ENCODE measurements around the gene APLP1. TPM values are rescaled to one million over a fixed set of nuclear protein-coding genes. Genes with fewer than 3 reads are reported as not detected.

APLP1 gene
- total RNA-seq, 1 experiment from 2014 or later: 15.5 TPM

DNA sequence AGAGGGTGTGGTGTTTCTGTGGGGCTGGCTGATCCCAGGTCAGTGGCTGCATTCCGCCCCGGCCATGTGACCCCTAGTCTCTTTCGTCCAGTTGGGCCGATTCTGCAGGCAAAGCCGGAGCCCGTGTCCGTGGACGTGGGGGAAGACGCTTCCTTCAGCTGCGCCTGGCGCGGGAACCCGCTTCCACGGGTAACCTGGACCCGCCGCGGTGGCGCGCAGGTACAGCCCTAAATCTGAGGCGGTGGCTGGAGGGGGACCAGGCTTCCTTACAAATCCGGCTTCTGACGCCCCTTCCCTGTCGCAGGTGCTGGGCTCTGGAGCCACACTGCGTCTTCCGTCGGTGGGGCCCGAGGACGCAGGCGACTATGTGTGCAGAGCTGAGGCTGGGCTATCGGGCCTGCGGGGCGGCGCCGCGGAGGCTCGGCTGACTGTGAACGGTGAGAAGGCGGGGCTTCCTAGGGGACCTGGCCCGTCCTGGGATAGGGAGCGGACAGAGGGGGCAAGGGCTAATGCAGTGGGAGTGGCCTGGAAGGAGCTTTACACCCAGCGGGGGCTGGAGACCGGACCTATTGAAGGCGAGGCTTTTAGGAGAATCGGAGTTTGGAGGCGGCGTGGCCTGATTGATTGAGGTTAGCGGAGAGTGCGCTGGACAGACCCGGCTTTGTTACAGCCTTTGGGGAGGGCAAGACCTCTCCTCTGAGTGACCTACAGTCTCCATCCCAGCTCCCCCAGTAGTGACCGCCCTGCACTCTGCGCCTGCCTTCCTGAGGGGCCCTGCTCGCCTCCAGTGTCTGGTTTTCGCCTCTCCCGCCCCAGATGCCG lies 7.3 kb upstream of the APLP1 start (continued):
- TF ChIP-seq OVOL2 (CRISPR knock-in tag; IDR thresholded peaks at IDR 0.05; ENCODE audit: borderline replicate concordance) (no peak), HMGA2 (CRISPR knock-in tag; IDR thresholded peaks at IDR 0.05) (no peak), KAT7 (CRISPR knock-in tag; IDR thresholded peaks at IDR 0.05; ENCODE audit: borderline replicate concordance) (no peak), ZNF121 (CRISPR knock-in tag; IDR thresholded peaks at IDR 0.05) (no peak)
- TF ChIP-seq, protein P1, sequence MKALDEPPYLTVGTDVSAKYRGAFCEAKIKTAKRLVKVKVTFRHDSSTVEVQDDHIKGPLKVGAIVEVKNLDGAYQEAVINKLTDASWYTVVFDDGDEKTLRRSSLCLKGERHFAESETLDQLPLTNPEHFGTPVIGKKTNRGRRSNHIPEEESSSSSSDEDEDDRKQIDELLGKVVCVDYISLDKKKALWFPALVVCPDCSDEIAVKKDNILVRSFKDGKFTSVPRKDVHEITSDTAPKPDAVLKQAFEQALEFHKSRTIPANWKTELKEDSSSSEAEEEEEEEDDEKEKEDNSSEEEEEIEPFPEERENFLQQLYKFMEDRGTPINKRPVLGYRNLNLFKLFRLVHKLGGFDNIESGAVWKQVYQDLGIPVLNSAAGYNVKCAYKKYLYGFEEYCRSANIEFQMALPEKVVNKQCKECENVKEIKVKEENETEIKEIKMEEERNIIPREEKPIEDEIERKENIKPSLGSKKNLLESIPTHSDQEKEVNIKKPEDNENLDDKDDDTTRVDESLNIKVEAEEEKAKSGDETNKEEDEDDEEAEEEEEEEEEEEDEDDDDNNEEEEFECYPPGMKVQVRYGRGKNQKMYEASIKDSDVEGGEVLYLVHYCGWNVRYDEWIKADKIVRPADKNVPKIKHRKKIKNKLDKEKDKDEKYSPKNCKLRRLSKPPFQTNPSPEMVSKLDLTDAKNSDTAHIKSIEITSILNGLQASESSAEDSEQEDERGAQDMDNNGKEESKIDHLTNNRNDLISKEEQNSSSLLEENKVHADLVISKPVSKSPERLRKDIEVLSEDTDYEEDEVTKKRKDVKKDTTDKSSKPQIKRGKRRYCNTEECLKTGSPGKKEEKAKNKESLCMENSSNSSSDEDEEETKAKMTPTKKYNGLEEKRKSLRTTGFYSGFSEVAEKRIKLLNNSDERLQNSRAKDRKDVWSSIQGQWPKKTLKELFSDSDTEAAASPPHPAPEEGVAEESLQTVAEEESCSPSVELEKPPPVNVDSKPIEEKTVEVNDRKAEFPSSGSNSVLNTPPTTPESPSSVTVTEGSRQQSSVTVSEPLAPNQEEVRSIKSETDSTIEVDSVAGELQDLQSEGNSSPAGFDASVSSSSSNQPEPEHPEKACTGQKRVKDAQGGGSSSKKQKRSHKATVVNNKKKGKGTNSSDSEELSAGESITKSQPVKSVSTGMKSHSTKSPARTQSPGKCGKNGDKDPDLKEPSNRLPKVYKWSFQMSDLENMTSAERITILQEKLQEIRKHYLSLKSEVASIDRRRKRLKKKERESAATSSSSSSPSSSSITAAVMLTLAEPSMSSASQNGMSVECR (CRISPR knock-in tag; IDR thresholded peaks at IDR 0.05; ENCODE audit: borderline replicate concordance): peak; percentile 68; the same call in 1 of the 2 replicates

DNA sequence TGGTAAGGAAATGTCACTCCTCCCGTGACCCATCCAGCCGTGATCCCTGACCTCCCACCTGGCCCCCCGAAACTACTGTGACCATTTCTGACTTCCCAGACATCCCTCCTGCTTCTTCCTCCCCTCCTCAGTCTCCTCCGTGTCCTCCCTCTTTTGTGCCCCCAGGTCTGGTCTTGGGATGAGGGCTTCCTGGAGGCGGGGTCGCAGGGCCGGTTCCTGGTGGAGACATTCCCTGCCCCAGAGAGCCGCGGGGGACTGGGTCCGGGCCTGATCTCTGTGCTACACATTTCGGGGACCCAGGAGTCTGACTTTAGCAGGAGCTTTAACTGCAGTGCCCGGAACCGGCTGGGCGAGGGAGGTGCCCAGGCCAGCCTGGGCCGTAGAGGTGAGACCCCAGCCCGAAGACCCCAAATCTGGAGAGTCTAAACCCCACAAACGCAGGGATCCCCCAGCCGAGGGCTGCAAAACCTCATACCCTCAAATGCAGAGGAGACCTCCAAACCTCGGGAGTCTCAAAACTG lies 6.7 kb upstream of the APLP1 start:
- POLR2A ChIA-PET: interaction anchor here (1.0 to 1.2 kb wide), 2 partner anchors 8 to 18 kb away, joined by 4 to 12 read pairs; no protein-coding TSS in a partner anchor
- CTCF ChIA-PET: interaction anchor here (0.8 to 3.2 kb wide), 16 partner anchors 8 to 266 kb away, joined by 3 to 36 read pairs (median 4); partner anchors contain the start of genes APLP1, LIN37, PSENEN and U2AF1L4
- DNase-seq (ENCODE audit: low spot score): no peak
- no peak for TF ChIP-seq NFE2L1 (CRISPR knock-in tag; IDR thresholded peaks at IDR 0.05)
- TF ChIP-seq ZNF219 (CRISPR knock-in tag; IDR thresholded peaks at IDR 0.05; ENCODE audit: borderline replicate concordance): no peak
- TF ChIP-seq, protein P2, sequence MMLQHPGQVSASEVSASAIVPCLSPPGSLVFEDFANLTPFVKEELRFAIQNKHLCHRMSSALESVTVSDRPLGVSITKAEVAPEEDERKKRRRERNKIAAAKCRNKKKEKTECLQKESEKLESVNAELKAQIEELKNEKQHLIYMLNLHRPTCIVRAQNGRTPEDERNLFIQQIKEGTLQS (CRISPR knock-in tag; conservative IDR thresholded peaks at IDR 0.05): no peak
- TF ChIP-seq FOXJ3 (CRISPR knock-in tag; IDR thresholded peaks at IDR 0.05; ENCODE audit: borderline replicate concordance): no peak
- TF ChIP-seq, protein P3, sequence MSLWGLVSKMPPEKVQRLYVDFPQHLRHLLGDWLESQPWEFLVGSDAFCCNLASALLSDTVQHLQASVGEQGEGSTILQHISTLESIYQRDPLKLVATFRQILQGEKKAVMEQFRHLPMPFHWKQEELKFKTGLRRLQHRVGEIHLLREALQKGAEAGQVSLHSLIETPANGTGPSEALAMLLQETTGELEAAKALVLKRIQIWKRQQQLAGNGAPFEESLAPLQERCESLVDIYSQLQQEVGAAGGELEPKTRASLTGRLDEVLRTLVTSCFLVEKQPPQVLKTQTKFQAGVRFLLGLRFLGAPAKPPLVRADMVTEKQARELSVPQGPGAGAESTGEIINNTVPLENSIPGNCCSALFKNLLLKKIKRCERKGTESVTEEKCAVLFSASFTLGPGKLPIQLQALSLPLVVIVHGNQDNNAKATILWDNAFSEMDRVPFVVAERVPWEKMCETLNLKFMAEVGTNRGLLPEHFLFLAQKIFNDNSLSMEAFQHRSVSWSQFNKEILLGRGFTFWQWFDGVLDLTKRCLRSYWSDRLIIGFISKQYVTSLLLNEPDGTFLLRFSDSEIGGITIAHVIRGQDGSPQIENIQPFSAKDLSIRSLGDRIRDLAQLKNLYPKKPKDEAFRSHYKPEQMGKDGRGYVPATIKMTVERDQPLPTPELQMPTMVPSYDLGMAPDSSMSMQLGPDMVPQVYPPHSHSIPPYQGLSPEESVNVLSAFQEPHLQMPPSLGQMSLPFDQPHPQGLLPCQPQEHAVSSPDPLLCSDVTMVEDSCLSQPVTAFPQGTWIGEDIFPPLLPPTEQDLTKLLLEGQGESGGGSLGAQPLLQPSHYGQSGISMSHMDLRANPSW (CRISPR knock-in tag; conservative IDR thresholded peaks at IDR 0.05; ENCODE audit: low read depth): no peak
- TF ChIP-seq GABPB1 (CRISPR knock-in tag; IDR thresholded peaks at IDR 0.05): no peak
- TF ChIP-seq CREB1 (CRISPR knock-in tag; IDR thresholded peaks at IDR 0.05): no peak
- no peak for TF ChIP-seq CBFB (CRISPR knock-in tag; IDR thresholded peaks at IDR 0.05; ENCODE audit: low read depth)
- peaks cover 15% of the 10 kb centered on the region for H3K4me1 Mint-ChIP-seq
- H3K27ac Mint-ChIP-seq: no peak overlapping the region
- H3K9me3 Mint-ChIP-seq: no peaks in the 10 kb centered on the region
- H3K27me3 Mint-ChIP-seq (ENCODE audit: low read depth): peaks cover 100% of the 10 kb centered on the region
- H3K4me3 Mint-ChIP-seq: peak overlapping the region; percentile 83
- no peak for ATAC-seq
- no peaks in the 10 kb centered on the region for H3K36me3 Mint-ChIP-seq

DNA sequence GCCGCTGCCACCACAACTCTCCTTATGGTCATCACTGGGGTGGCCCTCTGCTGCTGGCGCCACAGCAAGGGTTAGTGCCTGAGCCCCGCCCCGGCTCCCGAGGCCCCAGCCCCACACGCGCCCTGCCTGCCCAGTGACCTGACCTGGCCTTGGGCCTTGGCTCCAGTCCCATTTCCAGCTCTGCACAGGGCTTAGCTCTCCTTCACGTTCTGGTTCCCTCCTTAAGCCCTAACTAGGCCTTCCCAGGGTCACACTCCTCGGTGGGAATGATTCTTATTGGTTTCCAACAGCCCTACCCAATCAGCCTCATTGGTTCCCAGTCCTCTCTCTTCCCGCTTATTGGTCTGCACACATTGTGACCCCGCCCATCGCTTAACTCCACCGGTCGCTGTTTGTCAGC lies 5.8 kb upstream of the APLP1 start:
- H3K36me3 Mint-ChIP-seq: no peaks in the 10 kb centered on the region
- DNase-seq (ENCODE audit: low spot score) (no peak), ATAC-seq (no peak)
- H3K9me3 Mint-ChIP-seq: no peaks in the 10 kb centered on the region
- no peak overlapping the region for H3K27ac Mint-ChIP-seq
- no peak for TF ChIP-seq SMAD4 (CRISPR knock-in tag; IDR thresholded peaks at IDR 0.05)
- no peak for TF ChIP-seq TEAD4 (CRISPR knock-in tag; IDR thresholded peaks at IDR 0.05)
- peak; percentile 73 for TF ChIP-seq NFYB (CRISPR knock-in tag; conservative IDR thresholded peaks at IDR 0.05; ENCODE audit: low read depth)
- H3K4me1 Mint-ChIP-seq: peaks cover 13% of the 10 kb centered on the region
- peak overlapping the region; percentile 14; the same call in 1 of the 2 replicates for H3K4me3 Mint-ChIP-seq
- peaks cover 100% of the 10 kb centered on the region for H3K27me3 Mint-ChIP-seq (ENCODE audit: low read depth)
- ChIA-PET CTCF (no interaction called here), POLR2A (no interaction called here)

Measured in WTC11 (cell line).